ENCODE data around the gene MYO10. TPM values are rescaled to one million over a fixed set of nuclear protein-coding genes. Genes with fewer than 3 reads are reported as not detected.

Gene MYO10
- total RNA-seq, 1 donor from 2014 or later = 23.1 TPM

DNA sequence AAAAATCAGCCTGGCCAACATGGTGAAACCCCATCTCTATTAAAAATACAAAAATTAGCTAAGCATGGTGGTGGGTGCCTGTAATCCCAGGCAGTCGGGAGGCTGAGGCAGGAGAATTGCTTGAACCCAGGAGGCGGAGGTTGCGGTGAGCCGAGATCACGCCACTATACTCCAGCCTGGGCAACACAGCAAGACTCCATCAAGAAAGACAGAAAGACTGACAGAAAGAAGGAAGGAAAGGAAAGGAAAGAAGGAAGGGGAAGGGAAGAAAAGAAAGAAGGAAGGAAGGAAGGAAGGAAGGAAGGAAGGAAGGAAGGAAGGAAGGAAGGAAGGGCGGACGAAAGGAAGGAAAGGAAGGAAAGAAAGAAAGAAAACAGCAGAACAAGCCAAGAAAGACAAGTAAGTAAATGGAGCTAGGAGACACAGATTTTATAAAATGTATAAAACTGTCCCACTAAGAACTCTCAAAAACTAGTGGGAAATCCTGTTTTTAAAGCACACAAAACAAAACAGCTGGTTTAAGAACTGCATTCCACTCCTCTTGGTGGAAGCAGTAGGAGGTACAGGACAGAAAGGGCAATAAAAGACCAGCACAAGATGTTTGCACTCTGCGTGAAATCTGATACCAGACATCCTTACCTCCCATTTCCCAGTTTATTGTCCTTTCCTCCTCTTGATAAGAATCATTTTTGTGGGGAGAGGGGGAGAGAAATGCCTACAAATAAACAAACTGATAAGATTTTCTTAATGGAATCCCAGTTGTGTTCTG is 46.7 kb downstream of the MYO10 start:
- no peaks in the 10 kb centered on the region for H3K36me3 Mint-ChIP-seq (ENCODE audit: unreplicated experiment)
- H3K4me1 Mint-ChIP-seq (ENCODE audit: low read depth, unreplicated experiment) = peaks cover 13% of the 10 kb centered on the region
- TF ChIP-seq, protein P1, sequence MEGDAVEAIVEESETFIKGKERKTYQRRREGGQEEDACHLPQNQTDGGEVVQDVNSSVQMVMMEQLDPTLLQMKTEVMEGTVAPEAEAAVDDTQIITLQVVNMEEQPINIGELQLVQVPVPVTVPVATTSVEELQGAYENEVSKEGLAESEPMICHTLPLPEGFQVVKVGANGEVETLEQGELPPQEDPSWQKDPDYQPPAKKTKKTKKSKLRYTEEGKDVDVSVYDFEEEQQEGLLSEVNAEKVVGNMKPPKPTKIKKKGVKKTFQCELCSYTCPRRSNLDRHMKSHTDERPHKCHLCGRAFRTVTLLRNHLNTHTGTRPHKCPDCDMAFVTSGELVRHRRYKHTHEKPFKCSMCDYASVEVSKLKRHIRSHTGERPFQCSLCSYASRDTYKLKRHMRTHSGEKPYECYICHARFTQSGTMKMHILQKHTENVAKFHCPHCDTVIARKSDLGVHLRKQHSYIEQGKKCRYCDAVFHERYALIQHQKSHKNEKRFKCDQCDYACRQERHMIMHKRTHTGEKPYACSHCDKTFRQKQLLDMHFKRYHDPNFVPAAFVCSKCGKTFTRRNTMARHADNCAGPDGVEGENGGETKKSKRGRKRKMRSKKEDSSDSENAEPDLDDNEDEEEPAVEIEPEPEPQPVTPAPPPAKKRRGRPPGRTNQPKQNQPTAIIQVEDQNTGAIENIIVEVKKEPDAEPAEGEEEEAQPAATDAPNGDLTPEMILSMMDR (IDR thresholded peaks at IDR 0.05; ENCODE audit: partially characterized antibody, unreplicated experiment) = no peak
- no peak for DNase-seq
- peaks cover 4% of the 10 kb centered on the region for H3K9me3 Mint-ChIP-seq (ENCODE audit: unreplicated experiment)
- peaks cover 4% of the 10 kb centered on the region for H3K27me3 Mint-ChIP-seq (ENCODE audit: unreplicated experiment)
- H3K4me3 Mint-ChIP-seq (ENCODE audit: unreplicated experiment) = no peak overlapping the region
- H3K27ac Mint-ChIP-seq (ENCODE audit: unreplicated experiment) = no peak overlapping the region

DNA sequence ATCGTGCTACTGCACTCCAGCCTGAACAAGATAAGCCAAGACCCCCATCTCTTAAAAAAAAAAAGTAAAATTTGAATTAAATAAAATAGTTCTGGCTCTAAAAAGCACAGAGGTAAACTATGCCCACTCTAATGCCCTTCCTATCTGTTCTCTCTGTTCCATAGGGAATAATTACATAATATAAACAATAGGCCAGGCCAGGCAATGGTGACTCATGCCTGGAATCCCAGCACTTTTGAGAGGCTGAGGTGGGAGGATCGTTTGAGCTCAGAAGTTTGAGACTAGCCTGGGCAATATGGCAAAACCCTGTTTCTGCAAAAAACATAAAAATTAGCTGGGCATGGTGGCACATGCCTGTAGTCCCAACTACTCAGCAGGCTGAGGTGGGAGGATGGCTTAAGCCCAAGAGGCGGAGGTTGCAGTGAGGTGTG is 47.4 kb downstream of the MYO10 start:
- Mint-ChIP-seq H3K36me3 (ENCODE audit: unreplicated experiment) (no peaks in the 10 kb centered on the region), H3K27me3 (ENCODE audit: unreplicated experiment) (peaks cover 4% of the 10 kb centered on the region), H3K9me3 (ENCODE audit: unreplicated experiment) (peaks cover 4% of the 10 kb centered on the region), H3K4me1 (ENCODE audit: low read depth, unreplicated experiment) (peaks cover 10% of the 10 kb centered on the region), H3K27ac (ENCODE audit: unreplicated experiment) (no peak overlapping the region), H3K4me3 (ENCODE audit: unreplicated experiment) (no peak overlapping the region)
- DNase-seq = no peak
- TF ChIP-seq, protein P1 (IDR thresholded peaks at IDR 0.05; ENCODE audit: partially characterized antibody, unreplicated experiment) = no peak

GRCh38 chr5:16886793-16887345 is 49.2 kb downstream of the MYO10 start:
- peaks cover 13% of the 10 kb centered on the region for H3K4me1 Mint-ChIP-seq (ENCODE audit: low read depth, unreplicated experiment)
- DNase-seq = no peak
- H3K27me3 Mint-ChIP-seq (ENCODE audit: unreplicated experiment) = peaks cover 4% of the 10 kb centered on the region
- H3K9me3 Mint-ChIP-seq (ENCODE audit: unreplicated experiment) = peaks cover 4% of the 10 kb centered on the region
- no peaks in the 10 kb centered on the region for H3K36me3 Mint-ChIP-seq (ENCODE audit: unreplicated experiment)
- no peak overlapping the region for H3K4me3 Mint-ChIP-seq (ENCODE audit: unreplicated experiment)
- TF ChIP-seq, protein P1 (IDR thresholded peaks at IDR 0.05; ENCODE audit: partially characterized antibody, unreplicated experiment) = no peak
- H3K27ac Mint-ChIP-seq (ENCODE audit: unreplicated experiment) = no peak overlapping the region

- no peak overlapping the region for H3K4me3 Mint-ChIP-seq (ENCODE audit: unreplicated experiment)
- no peak for DNase-seq
- H3K4me1 Mint-ChIP-seq (ENCODE audit: low read depth, unreplicated experiment) = peaks cover 13% of the 10 kb centered on the region
- peaks cover 4% of the 10 kb centered on the region for H3K27me3 Mint-ChIP-seq (ENCODE audit: unreplicated experiment)
- no peak overlapping the region for H3K27ac Mint-ChIP-seq (ENCODE audit: unreplicated experiment)
- TF ChIP-seq, protein P1 (IDR thresholded peaks at IDR 0.05; ENCODE audit: partially characterized antibody, unreplicated experiment) = no peak
- H3K9me3 Mint-ChIP-seq (ENCODE audit: unreplicated experiment) = peaks cover 4% of the 10 kb centered on the region
- no peaks in the 10 kb centered on the region for H3K36me3 Mint-ChIP-seq (ENCODE audit: unreplicated experiment)
Measured at GRCh38 chr5:16886366-16886736, 49.7 kb downstream of the MYO10 start.

Measured in glutamatergic neuron (in vitro differentiated cells).